Measurements from ENCODE around the gene SCAF8. TPM values are rescaled to one million over a fixed set of nuclear protein-coding genes. Genes with fewer than 3 reads are reported as not detected.

Gene SCAF8
- total and polyA plus RNA-seq, 2 experiments from 2014 or later = 18.9 to 42.0 TPM

GRCh38 chr6:154758125-154758524, 24.9 kb downstream of the SCAF8 start:
- no peak for DNase-seq (ENCODE audit: low read depth in 1 of 2, low spot score in 1 of 2)
- Histone ChIP-seq H3K9me3 (ENCODE audit: low read depth) (no peaks in the 10 kb centered on the region), H3K27me3 (no peaks in the 10 kb centered on the region), H3K4me3 (no peak overlapping the region), H3K27ac (peak overlapping the region; percentile 4), H3K36me3 (no peaks in the 10 kb centered on the region), H3K4me1 (ENCODE audit: low read depth) (peaks cover 5% of the 10 kb centered on the region)
- TF ChIP-seq, protein P1, sequence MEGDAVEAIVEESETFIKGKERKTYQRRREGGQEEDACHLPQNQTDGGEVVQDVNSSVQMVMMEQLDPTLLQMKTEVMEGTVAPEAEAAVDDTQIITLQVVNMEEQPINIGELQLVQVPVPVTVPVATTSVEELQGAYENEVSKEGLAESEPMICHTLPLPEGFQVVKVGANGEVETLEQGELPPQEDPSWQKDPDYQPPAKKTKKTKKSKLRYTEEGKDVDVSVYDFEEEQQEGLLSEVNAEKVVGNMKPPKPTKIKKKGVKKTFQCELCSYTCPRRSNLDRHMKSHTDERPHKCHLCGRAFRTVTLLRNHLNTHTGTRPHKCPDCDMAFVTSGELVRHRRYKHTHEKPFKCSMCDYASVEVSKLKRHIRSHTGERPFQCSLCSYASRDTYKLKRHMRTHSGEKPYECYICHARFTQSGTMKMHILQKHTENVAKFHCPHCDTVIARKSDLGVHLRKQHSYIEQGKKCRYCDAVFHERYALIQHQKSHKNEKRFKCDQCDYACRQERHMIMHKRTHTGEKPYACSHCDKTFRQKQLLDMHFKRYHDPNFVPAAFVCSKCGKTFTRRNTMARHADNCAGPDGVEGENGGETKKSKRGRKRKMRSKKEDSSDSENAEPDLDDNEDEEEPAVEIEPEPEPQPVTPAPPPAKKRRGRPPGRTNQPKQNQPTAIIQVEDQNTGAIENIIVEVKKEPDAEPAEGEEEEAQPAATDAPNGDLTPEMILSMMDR (IDR thresholded peaks at IDR 0.05; ENCODE audit: low read depth, low read length) = no peak

GRCh38 chr6:154763650-154764049, 30.4 kb downstream of the SCAF8 start:
- Histone ChIP-seq H3K4me3 (no peak overlapping the region), H3K36me3 (no peaks in the 10 kb centered on the region), H3K4me1 (ENCODE audit: low read depth) (peaks cover 38% of the 10 kb centered on the region), H3K27me3 (no peaks in the 10 kb centered on the region), H3K27ac (no peak overlapping the region), H3K9me3 (ENCODE audit: low read depth) (no peaks in the 10 kb centered on the region)
- TF ChIP-seq, protein P1 (IDR thresholded peaks at IDR 0.05; ENCODE audit: low read depth, low read length) = no peak
- DNase-seq (ENCODE audit: low read depth in 1 of 2, low spot score in 1 of 2) = peak in 1 of 2 donors; percentile 5

DNA sequence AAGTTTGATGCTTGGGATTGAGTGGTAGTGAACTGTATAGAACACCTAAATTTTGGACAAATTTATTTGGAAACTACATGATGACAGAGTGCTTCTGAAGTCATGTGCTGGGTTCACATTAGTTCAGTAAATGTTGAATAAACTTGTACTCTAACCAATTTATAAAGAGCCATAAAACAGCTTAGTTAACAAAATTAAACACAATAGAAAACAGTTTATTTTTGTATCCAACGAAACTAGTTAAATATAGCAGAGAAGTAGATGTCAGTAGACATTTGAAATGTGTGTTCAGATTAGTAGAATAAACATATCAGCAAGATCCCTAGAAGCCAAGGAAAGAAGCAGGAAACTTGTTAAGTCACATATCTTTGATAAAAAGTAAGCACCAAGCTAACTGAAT, 32.1 kb downstream of the SCAF8 start:
- Histone ChIP-seq H3K4me1 (ENCODE audit: low read depth) (peaks cover 38% of the 10 kb centered on the region), H3K27me3 (no peaks in the 10 kb centered on the region), H3K9me3 (ENCODE audit: low read depth) (no peaks in the 10 kb centered on the region), H3K36me3 (no peaks in the 10 kb centered on the region), H3K27ac (no peak overlapping the region), H3K4me3 (no peak overlapping the region)
- TF ChIP-seq, protein P1 (IDR thresholded peaks at IDR 0.05; ENCODE audit: low read depth, low read length) = no peak
- DNase-seq (ENCODE audit: low read depth in 1 of 2, low spot score in 1 of 2) = peak in 1 of 2 donors; percentile 6

DNA sequence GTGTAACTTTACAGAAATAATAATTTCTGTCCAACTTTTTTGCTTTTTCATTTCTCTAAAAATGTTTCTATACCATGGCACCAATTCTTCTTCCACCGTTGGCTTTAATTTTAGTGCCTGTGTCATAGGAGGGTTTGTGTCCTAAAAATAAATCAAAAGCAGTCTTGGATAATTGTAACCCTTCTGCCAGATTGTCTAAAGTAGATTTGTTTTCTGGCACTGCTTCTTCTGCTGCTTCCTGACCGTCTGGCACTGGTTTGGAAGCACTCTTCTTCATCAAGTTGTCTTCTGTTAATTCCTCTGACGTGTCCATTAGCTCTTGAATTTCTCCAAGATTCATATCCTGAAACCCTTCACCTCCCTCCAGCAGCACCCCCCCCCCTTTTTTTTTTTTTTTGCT, 33.1 kb downstream of the SCAF8 start:
- Histone ChIP-seq H3K36me3 (no peaks in the 10 kb centered on the region), H3K4me1 (ENCODE audit: low read depth) (peaks cover 38% of the 10 kb centered on the region), H3K27me3 (no peaks in the 10 kb centered on the region), H3K9me3 (ENCODE audit: low read depth) (no peaks in the 10 kb centered on the region), H3K4me3 (no peak overlapping the region), H3K27ac (no peak overlapping the region)
- TF ChIP-seq, protein P1 (IDR thresholded peaks at IDR 0.05; ENCODE audit: low read depth, low read length) = no peak
- peak in 1 of 2 donors; percentile 8 for DNase-seq (ENCODE audit: low read depth in 1 of 2, low spot score in 1 of 2)

DNA sequence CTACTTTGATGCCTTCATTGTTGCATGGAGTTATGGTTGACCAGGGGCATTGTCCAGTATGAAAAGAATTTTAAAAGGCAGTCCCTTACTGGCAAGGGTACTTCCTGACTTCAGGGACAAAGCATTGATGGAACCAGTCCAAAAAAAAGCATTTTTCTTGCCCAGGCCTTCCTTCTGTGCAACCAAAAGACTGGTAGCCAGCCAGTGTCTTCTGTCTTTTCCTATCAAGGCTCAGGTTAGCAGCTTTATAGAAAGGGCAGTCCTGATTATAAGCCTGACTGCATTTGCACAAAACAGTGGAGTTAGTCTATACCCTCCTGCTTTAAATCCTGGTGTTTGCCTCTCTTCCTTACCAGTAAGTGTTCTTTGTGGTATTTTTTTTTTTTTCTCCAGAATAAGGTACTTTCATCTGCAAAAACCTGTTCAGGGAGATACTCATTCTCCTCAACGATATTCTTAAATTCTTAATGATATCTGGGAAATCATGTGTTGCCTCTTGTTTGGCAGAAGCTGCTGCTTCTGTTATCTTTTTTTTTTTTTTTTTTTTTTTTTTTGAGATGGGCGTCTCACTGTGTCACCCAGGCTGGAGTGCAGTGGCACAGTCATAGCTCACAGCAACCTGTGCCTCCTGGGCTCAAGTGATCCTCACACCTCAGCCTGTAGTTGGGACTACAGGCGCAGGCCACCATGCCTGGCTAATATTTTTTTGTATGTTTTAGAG, 33.9 kb downstream of the SCAF8 start:
- Histone ChIP-seq H3K36me3 (no peaks in the 10 kb centered on the region), H3K4me1 (ENCODE audit: low read depth) (peaks cover 38% of the 10 kb centered on the region), H3K4me3 (no peak overlapping the region), H3K27me3 (no peaks in the 10 kb centered on the region), H3K27ac (no peak overlapping the region), H3K9me3 (ENCODE audit: low read depth) (no peaks in the 10 kb centered on the region)
- DNase-seq (ENCODE audit: low read depth in 1 of 2, low spot score in 1 of 2) = peak in 1 of 2 donors; percentile 33
- TF ChIP-seq, protein P1 (IDR thresholded peaks at IDR 0.05; ENCODE audit: low read depth, low read length) = no peak

All from cardiac muscle cell (in vitro differentiated cells and primary cell).